GM15510 (cell line): ENCODE results near the gene ARHGEF28.

Source experiments
- POLR2A ChIP-seq: IDR thresholded peaks from 3 replicates; pipeline ENCODE4 v1.6.1; 2011; ENCODE audit warnings: borderline replicate concordance; ENCODE audit not compliant: insufficient read length; ENCODE audit errors: extremely low read depth

Gene ARHGEF28

DNA sequence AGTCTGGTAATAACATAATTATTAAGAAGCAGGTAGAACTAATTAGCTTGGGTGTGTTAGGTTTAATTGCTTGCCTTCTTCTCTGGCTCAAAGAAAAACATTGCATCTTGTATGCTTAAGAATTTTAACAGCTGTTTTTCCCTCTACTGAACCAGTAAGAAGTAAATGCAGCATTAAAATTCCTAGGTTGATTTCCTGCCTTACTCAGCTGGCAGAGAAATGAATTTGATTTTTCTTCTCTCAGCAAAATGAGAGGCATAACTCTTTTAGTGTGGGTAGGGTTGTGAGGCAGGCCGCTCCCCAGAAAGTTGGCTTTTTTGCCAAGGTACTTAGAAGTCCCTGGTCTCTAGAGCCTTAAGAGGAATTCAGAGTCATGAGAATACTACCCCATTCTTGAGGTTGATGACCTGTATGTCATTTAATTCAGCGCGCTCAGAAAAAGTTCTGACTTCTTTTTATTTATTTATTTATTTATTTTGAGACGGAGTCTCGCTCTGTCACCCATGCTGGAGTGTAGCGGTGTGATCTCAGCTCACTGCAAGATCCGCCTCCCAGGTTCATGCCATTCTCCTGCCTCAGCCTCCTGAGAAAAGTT is 302.6 kb downstream of the ARHGEF28 start:
- no peak for TF ChIP-seq POLR2A

DNA sequence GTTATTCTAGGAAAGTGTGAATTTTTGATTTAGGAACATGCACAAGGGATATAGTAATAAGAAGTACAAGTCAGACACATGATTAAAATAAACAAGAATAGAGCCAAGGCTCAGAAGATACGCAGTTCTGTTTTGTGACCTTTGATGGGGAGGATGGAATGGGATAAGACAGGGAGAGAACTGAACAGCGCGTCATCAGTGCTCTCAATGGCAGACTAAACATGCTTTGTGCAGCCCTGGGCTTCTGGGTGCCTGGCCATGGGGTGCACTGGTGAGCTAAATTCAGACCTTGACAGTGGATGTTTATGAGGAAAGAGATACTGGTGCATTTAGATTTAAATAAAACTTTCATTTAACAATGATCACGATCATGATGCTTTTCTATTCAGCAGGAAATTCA is 309.7 kb downstream of the ARHGEF28 start:
- no peak for TF ChIP-seq POLR2A

DNA sequence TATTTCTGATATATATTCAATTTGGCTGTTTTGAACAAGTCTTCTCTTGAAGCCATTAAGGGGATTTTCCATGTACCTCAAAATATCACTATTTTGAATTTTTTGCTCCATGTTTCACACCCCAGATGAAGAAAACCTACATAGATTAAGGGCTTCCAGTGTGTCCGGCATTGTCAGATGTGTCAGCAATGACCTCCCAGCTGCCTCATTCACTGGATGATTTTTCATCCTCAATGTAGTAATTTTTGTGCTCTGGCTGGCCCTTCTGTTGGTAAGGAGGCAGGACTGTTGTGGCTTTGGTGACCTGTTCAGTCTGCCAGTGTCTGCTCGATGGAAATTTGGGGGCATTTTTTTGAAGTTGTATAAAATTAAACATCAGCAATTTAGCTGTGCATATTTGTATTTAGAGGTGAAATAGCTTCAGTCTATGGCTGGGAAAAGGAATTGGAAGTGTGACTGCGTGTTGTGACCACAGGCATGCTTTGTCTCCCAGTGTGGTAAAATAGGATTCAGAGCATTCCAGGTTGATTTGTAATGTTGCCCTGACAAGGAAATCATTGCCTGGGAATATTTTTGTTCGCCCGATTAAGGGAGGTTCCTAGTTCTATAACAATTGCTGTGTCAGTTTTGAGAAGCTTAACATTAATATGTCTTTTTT is 312.4 kb downstream of the ARHGEF28 start:
- no peak for TF ChIP-seq POLR2A

DNA sequence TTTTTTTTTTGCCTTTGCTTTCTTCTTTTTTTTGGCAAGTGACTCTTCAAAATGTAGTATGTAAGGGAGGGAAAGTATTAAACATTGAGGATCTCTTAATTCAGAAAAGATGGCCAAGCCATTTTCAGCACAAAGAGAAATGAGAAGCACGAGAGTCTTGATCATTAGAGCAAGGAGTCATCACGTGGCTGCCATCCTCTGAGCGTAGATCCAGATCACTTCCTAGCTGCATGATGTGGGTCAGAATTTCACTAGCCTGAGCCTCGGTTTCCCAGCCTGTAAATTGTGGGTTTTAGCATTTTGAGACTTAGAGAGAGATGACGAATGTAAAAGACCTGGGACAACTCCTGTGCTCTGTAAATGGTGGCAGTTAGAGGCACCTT is 312.9 kb downstream of the ARHGEF28 start:
- TF ChIP-seq POLR2A: no peak

DNA sequence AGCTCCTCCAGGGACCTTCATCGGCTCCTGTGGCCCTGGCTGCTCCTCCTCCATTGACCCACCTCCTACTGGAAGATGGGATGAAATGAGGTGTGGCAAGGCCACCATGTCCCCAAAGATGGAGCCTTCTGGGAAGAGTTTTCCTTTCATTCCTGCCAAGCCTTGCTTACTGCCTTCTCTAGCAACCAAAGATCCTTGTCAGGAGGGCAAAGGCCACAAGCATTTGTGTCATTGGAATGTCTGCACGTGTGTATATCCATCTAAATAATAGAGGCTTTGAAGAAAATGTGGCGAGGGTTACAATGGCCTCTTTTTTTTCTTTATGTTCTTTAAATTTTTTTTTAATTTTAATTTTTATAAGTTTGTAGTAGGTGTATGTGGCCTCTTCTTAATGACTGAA is 313.6 kb downstream of the ARHGEF28 start:
- no peak for TF ChIP-seq POLR2A

DNA sequence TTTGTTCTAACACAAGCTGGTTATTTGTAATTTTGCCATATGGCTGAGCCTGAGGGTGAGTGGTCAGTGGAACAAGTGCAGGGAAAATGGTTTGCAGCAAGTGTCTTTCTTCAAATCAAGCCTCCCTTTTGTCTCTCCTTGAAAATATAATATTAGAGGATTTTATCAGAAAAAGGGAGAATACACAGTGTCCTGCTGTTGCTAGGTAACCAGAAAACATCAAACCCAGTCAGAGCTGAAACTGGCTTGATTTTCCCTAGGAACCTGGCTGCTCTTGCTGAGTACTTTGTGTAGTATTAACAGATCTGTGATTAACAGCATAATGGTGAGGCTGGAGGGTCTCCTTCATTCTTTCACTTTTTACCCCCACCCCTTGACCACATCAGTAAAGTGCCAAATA is 314.0 kb downstream of the ARHGEF28 start:
- no peak for TF ChIP-seq POLR2A

DNA sequence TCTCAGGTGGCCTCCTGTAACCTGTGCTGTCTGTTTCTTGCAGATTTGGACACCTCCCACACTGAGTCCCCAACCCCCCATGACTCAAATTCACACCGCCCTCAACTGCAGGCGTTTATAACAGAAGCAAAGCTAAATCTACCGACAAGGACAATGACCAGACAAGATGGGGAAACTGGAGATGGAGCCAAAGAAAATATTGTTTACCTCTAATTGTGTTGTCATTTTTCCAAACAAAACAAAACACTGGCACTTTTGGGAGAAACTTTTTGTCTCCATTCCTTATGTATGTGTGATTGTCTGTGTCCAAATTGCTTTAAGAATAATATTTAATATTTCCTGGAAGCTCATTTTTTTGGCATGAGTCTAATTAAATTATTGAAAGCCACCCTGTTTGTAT is 314.8 kb downstream of the ARHGEF28 start:
- no peak for TF ChIP-seq POLR2A

DNA sequence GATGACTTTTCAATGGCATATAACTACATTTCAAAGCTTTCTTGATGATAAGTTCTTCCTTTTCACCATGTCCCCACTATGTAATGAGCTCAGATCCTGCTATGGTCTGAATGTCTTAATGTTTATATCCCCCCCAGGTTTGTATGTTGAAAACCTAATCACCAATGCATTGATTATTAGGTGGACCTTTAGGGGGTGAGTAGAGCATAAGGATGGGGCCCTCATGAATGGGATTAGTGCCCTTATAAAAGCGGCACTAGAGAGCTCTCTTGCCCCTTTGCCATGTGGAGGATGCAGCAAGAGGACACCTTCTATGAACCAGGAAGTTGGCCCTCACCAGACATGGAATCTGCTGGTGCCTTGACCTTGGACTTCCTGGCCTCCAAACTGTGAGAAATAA is 316.8 kb downstream of the ARHGEF28 start:
- no peak for TF ChIP-seq POLR2A

DNA sequence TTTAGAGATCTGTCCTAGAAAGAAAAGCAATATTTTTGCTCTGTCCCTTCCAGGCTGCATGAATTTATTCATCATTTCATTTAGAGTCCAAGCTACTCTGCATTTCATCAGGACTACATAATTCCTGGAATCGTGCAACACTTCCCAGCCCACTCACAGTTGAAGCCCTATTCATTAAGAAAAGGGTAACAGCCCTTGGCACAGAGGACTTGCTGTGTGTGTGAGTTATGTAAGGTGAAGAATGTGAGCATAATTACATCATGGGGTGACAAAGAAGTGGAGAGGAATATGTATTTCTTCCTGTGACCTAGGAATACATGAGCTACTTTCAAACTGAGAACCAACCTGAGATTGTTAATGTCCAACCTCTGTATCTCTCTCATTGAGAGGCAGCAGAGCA is 317.4 kb downstream of the ARHGEF28 start:
- no peak for TF ChIP-seq POLR2A

DNA sequence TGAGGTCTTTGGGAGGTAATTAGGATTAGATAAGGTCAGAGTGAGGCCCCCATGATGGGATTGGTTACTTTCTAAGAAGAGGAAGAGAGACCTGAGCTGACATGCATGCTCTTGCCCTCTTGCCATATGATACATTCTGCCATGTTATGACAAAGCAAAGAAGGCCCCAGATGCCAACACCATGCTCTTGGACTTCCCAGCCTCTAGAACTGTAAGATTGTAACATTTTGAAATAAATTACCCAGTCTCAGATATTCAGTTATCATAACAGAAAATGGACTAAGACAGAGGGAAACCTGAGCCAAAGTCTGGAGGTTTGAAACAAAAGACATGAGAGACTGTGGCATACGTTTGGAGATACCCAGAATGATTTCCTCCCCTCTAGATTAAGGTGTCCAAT is 318.6 kb downstream of the ARHGEF28 start:
- TF ChIP-seq POLR2A: no peak

DNA sequence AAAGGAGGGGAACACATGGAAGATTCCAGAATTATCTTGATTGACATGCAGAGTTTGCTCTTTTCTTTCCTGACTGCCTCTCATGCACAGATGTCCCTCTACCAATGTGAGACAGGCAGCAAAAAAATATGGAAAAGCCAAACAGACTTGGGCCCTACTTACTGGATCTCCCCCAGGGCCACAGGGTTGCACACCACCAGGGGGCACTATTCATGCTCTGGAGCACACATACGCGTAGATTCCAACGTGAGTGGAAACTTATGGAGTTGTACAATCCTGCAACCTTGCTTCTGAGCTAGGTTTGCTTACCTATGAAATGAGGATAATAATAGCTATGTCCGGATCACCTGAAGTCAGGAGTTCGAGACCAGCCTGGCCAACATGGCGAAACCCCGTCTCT is 319.5 kb downstream of the ARHGEF28 start:
- no peak for TF ChIP-seq POLR2A

DNA sequence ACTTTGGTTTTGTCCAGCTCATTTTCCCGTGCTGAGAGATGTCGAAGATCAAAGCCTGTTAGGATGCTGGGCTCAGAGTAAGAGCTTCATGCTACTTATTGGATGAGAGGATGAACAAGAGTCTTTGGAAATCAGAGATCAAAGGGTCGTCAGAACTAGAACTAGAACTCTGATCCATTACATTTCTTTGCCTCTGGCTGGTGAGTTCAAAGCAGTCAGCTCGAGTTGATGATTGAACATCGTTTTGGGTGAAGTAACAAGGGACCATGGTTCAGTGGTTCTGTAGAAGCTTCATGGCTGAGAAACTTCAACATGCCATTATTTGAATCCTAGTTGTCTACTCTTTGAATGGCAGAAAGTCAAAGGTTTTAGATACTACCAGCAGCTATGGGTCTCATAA is 320.3 kb downstream of the ARHGEF28 start:
- TF ChIP-seq POLR2A: no peak

DNA sequence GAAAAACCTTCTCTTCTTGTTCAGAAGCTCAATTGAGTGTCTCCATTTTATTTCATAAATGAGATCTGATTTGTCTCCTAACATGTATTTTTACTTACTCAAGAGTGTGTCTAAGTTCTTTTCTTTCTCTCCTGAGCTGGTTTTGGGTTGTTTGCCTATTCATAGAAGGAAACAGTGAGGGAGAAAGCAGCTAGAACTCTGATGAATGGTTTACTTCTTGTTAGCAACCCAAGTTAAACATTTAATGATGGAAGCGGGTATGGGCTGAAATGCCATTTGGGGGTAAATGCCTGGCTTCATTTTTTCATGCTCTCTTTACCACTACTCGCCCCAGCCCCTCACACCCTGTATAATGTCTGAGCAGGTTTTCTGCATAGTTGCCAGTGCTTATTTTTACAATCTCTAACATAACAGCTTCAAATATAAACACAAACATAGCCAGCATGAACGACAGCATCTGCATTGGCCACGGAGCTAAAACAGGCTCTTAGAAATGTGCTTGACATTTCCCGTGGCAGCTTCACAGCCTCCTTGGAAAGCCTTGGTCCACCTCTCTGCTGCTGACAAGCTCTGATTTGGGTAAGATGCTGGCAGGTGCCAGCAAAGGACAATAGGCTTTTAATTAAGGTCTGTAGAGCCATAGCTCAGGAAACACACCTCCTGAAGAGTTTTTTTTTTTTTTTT is 321.1 kb downstream of the ARHGEF28 start:
- no peak for TF ChIP-seq POLR2A

DNA sequence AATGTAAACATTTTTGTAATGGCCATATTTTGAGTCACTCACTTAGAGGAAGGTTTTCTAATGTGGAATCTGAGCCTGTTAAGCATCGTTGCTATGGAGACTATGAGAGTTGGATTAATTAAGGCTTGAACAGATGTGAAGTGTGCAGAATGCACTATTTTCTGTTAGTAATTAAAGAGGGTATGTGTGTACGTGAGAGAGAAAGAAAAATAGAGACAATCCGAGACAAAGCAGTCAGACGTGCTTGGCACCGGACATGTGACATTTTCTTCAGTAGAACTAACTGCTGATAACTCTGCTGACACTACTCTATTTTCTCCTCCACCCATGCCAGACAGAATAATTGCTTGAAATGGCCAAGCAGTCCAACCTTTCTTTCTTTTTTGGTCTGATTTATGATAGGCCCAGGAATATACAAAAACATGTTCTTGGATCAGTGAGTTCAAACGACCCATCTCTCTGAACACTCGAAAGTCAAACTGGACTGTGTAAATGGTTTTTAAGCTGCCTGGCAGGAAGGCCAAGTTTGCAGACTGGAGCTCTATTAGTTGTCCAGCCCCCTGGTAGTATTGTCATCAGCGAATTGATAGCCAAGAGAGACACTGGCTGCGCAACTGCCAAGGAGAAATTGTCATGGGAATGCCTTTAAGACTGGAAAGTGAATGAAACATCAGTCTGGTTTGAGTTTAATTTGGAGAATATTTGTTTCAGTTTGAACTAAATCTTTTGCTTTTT is 322.1 kb downstream of the ARHGEF28 start:
- TF ChIP-seq POLR2A: no peak

DNA sequence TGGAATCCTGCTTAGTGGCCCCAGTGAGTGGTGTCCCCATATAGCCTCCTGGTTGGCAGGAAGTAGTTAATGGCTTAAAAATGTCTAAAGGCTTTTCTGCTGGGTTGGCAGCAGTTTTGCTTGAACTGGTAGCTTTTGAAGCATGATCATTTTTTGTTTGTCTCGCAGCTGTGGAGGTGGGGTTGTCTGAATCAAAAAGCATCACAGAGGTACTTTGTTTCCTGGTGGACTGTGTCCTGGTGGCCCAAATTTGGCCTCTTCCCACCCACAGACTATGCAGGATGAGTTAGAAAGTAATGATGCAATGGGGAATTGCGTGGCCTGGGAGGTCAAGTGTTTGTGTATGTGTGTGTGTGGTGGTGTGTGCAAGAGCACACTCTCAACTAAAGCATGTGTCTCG is 322.7 kb downstream of the ARHGEF28 start:
- TF ChIP-seq POLR2A: no peak

DNA sequence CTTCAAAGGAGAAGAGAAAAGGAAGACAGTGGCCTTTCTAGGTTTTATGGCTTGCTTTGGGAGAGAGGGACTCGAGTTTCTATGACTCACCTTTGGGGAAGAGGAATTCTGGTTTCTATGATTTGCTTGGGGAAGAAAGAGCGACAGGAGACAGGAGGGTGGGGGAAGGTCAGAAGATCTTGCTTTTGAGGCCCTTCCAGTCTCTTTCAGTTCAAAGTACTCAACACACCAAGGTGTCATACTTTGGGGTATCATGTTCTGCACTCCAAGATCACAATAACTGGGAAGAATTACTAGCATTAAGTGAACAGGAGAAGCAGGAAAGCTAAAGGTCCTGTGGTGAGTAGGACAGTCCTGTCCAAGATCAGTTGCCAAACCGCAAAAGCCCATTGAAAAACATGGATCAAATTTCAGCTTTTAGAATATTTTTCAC is 324.5 kb downstream of the ARHGEF28 start:
- TF ChIP-seq POLR2A: no peak

DNA sequence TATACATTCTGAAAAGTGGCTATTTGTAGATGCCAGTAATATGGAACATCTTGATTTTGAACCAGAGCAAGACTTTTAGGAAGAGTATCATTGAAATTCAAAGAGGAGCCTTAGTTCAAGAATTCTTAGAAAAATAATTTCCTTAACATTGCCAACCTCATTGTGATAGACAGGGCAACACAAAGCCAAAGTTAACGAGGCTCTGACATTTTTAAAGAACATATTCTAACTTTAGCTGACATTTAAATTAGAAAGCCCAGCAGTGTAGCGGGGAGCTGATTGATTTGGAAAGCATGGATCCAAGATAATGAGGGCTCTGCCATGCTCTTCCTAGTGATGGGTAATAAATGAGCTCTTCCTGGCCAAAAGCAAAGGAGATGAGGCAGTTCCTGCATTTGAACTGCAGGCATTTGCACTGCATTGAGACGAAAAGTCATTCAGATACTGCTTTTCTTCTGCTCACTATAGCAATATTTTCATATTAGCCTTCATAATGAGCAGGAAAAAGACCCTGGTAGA is 325.0 kb downstream of the ARHGEF28 start:
- TF ChIP-seq POLR2A: no peak
